ENCODE results near the gene IL1F10. TPM values are rescaled to one million over a fixed set of nuclear protein-coding genes. Genes with fewer than 3 reads are reported as not detected.

Gene IL1F10
- total and polyA plus RNA-seq, 2 of the 8 experiments (the other 6 are each of a cell fraction or from before 2014, with no cell fraction given), result not detected

- H3K9ac ChIP-seq (replicated peaks in 1 of 4; ENCODE audit: extremely low read depth in 1 of 4, low read depth in 3 of 4, low read length in 3 of 4), result no peak overlapping the region
- no peak for FAIRE-seq
- TF ChIP-seq POLR2A (IDR thresholded peaks at IDR 0.05; ENCODE audit: control extremely low read depth in 1 of 2, low read depth in 2 of 2, low read length in 2 of 2) (no peak), TEAD4 (IDR thresholded peaks at IDR 0.05; ENCODE audit: low read depth, low read length) (no peak), CEBPB (IDR thresholded peaks at IDR 0.05; ENCODE audit: low read depth, low read length) (no peak), SAP30 (IDR thresholded peaks at IDR 0.05; ENCODE audit: insufficient read depth, insufficient replicate concordance, low read length) (no peak), YY1 (IDR thresholded peaks at IDR 0.05; ENCODE audit: low read depth, low read length) (no peak), KDM1A (IDR thresholded peaks at IDR 0.05; ENCODE audit: borderline replicate concordance, low read length) (no peak), NRF1 (IDR thresholded peaks at IDR 0.05; ENCODE audit: low read depth, low read length) (no peak), HDAC6 (IDR thresholded peaks at IDR 0.05; ENCODE audit: low read depth, low read length) (no peak), BCL11A (IDR thresholded peaks at IDR 0.05; ENCODE audit: low read depth in 2 of 2, low read length in 2 of 2) (no peak), RAD21 (IDR thresholded peaks at IDR 0.05 in 1 of 2, conservative IDR thresholded peaks at IDR 0.05 in 1 of 2; ENCODE audit: low read depth in 2 of 2, low read length in 2 of 2) (no peak), RNF2 (IDR thresholded peaks at IDR 0.05; ENCODE audit: borderline replicate concordance, low read depth, low read length, missing control alignments, poor library complexity, severe bottlenecking) (no peak)
- TF ChIP-seq, protein P1, sequence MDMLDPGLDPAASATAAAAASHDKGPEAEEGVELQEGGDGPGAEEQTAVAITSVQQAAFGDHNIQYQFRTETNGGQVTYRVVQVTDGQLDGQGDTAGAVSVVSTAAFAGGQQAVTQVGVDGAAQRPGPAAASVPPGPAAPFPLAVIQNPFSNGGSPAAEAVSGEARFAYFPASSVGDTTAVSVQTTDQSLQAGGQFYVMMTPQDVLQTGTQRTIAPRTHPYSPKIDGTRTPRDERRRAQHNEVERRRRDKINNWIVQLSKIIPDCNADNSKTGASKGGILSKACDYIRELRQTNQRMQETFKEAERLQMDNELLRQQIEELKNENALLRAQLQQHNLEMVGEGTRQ (IDR thresholded peaks at IDR 0.05; ENCODE audit: low read length), result no peak
These were observed 47.2 kb downstream of the IL1F10 start for GRCh38 chr2:113114996-113115395.

More at GRCh38 chr2:113114996-113115395, 47.2 kb downstream of the IL1F10 start:
- WGBS, 2 experiments (ENCODE audit: extremely low coverage in 1 of 2, insufficient coverage in 1 of 2, insufficient read length in 1 of 2, insufficient replicate concordance in 2 of 2, low coverage in 1 of 2, low lambda C conversion rate in 2 of 2, missing lambda C conversion rate in 1 of 2), result 83% methylated on average over 4 of the region's 4 CpGs; no CpG with 5 or more reads in 1 of the 2 experiments
- Histone ChIP-seq H3K14ac (ENCODE audit: insufficient read length) (no peak overlapping the region), H2BK20ac (ENCODE audit: low read length) (no peak overlapping the region), H3K9me3 (ENCODE audit: insufficient read depth in 2 of 2, low read depth in 1 of 2, low read length in 1 of 2) (no peaks in the 10 kb centered on the region), H3K4me3 (ENCODE audit: extremely low read depth in 1 of 4, insufficient read depth in 2 of 4, low read depth in 3 of 4, low read length in 4 of 4) (no peak overlapping the region), H4K5ac (ENCODE audit: insufficient read length, low read depth, low read length) (no peak overlapping the region), H2AFZ (ENCODE audit: low read length) (no peak overlapping the region), H3K4me2 (ENCODE audit: insufficient read depth in 1 of 2, low read depth in 2 of 2, low read length in 2 of 2) (no peak overlapping the region), H3K79me2 (ENCODE audit: control insufficient read depth in 1 of 2, insufficient read depth in 2 of 2, low read length in 2 of 2) (no peaks in the 10 kb centered on the region), H2AK5ac (ENCODE audit: low read depth, low read length) (no peak overlapping the region), H2BK15ac (ENCODE audit: low read length) (no peak overlapping the region), H4K20me1 (replicated peaks in 1 of 2; ENCODE audit: control insufficient read depth in 1 of 2, insufficient read depth in 2 of 2, low read length in 2 of 2) (no peaks in the 10 kb centered on the region), H3K18ac (ENCODE audit: extremely low read depth, low read length) (no peak overlapping the region), H3K36me3 (ENCODE audit: control insufficient read depth in 2 of 4, insufficient read depth in 4 of 4, low read length in 3 of 4) (no peaks in the 10 kb centered on the region), H3K23me2 (ENCODE audit: low read depth, low read length) (no peaks in the 10 kb centered on the region), H2BK12ac (ENCODE audit: low read depth, low read length) (no peak overlapping the region), H4K8ac (ENCODE audit: extremely low read depth, insufficient read depth, low read length) (no peak overlapping the region), H2BK5ac (ENCODE audit: low read depth, low read length) (no peak overlapping the region), H3K4me1 (replicated peaks in 1 of 4; ENCODE audit: control insufficient read depth in 3 of 4, insufficient read depth in 4 of 4, low read length in 3 of 4) (peaks cover 0 to 4% (median 0%) of the 10 kb centered on the region in 4 experiments; a peak in 1 of 7 replicates), H3K56ac (replicated peaks; ENCODE audit: insufficient read length, low read depth, low read length) (no peak overlapping the region), H4K91ac (replicated peaks; ENCODE audit: insufficient read length, low read length) (no peak overlapping the region), H3K79me1 (ENCODE audit: low read depth, low read length) (no peaks in the 10 kb centered on the region), H3K4ac (replicated peaks; ENCODE audit: insufficient read length, low read depth, low read length) (no peak overlapping the region), H3K27ac (ENCODE audit: low read depth, low read length) (no peak overlapping the region), H2BK120ac (replicated peaks; ENCODE audit: low read depth, low read length) (no peak overlapping the region), H3K27me3 (replicated peaks in 1 of 4; ENCODE audit: control insufficient read depth in 3 of 4, extremely low read depth in 1 of 4, insufficient read depth in 3 of 4, low read length in 3 of 4) (no peaks in the 10 kb centered on the region), H3K23ac (ENCODE audit: insufficient read length) (no peak overlapping the region)
- POLR2A ChIA-PET (ENCODE audit: partially characterized antibody), result no interaction called here
- peak in 1 of 2 experiments; percentile 31 for DNase-seq (ENCODE audit: low read depth in 1 of 2, low spot score in 2 of 2)
- CTCF ChIA-PET (ENCODE audit: partially characterized antibody), result interaction anchor here (1.8 to 10.3 kb wide), 2 partner anchors 23 to 35 kb away, joined by 9 to 71 read pairs; no protein-coding TSS in a partner anchor
